HG02852 (cell line): ENCODE results near the gene EXOC6.

Experiments
- ATAC-seq: cut with Tn5 transposase; IDR thresholded peaks from one replicate; pipeline ENCODE4 v1.9.1; 2021; ENCODE audit warnings: mild to moderate bottlenecking, moderate library complexity; ENCODE audit not compliant: unreplicated experiment

Gene EXOC6

DNA sequence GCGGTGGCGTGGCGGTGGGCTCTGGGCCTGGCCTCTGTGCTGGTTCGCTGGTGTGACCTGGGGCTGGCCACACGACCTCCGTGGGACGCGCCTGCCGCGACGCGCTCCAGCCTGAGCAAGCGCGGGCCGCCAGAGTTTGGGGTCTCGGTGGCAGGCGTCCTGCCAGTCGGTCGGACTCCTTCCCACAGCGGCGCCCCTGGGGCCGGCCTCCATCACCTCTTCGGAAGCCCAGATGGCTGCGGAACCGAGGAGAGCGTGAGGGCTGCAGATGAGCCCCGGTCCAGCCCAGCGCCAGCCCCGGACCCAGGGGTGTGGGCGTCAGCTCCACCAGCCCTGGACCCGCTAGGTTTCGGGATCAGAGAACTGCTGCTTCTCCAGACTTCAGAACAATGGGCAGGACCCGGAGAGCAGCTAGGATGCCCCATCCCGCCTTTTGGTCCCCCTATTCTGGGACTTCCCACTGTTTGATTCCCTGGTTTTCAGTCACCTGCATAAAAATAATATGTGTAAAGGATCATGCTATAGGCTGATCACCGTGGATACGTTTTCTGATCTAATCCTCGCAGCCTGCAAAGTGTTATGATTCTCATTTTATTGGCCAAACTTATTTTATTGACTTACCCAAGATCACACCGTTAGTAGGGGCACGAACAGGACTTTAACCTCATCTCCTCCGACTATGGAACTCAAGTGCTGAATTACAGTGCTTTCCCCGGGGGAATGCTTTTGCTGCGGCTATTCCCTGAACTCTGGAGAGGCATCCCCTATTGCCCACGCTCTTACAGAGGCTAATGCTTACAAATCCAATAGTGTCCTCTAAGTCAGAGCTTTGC lies 215.0 kb downstream of the EXOC6 start:
- no peak for ATAC-seq

DNA sequence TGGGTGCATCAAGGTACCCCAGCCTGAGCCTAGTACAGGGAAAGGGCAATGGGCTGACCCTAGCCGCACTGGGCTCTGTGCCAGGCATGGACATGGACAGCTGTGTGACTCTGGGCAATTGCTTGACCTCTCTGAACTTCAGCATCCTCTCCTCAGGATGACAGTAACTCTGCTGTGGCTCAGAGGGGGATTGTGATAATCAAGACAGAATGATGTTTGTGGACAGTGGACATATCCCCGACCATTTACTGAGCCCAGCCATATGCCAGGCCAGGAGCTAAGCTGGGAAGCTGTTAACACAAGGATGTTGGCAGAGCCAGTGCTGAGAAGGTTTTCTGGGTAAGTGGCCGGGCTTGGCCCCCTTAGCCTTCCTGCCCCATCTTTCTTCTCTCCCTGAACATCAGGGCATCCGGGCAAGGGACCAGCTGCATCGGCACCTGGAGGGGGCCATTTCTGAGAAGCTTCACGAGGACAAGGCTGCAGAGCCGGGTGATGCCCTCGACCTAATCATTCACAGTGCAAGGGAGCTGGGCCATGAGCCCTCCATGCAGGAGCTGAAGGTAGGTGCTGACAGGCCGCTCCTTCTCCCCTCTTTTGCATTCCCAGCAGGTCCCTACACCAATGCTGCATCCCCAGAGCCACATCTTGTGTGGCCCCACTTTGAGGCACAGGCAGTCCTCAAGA lies 215.8 kb downstream of the EXOC6 start:
- ATAC-seq, result no peak

DNA sequence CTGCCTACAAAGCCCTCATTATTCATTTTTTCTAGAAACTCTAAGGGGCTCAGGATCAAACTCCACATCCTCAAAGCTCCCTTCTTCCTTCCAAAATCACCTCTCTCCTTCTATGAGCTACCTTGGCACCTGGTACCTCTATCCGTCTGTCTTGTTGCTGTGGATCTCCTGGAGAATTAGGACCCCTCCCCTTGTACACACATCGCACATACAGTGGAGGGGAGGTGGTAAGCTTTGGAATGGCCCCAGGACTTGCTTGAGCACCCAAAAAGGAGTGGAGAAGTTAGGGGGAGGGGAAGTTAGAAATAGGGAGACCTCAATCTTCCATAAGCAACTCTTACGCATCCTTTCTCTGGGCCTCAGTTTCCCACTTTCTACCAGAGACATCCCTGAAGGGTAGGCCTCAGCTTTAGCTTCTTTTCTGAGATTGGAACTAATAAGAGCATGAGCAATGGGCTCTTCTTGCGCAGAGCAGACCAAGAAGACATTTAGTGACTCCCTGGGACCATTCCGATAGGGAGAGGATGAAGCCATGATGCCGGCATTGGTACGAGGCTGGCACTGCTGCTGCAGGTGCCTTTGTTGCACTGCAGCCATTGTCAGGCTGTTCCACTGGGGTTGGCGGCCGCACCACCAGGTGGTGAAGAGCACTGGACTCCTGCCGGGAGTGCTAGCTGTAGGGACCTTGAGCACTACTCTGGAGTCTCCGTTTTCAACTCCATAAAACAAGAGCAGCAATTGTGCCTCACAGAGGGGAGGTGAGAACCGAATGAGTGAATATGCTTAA lies 216.7 kb downstream of the EXOC6 start:
- no peak for ATAC-seq

DNA sequence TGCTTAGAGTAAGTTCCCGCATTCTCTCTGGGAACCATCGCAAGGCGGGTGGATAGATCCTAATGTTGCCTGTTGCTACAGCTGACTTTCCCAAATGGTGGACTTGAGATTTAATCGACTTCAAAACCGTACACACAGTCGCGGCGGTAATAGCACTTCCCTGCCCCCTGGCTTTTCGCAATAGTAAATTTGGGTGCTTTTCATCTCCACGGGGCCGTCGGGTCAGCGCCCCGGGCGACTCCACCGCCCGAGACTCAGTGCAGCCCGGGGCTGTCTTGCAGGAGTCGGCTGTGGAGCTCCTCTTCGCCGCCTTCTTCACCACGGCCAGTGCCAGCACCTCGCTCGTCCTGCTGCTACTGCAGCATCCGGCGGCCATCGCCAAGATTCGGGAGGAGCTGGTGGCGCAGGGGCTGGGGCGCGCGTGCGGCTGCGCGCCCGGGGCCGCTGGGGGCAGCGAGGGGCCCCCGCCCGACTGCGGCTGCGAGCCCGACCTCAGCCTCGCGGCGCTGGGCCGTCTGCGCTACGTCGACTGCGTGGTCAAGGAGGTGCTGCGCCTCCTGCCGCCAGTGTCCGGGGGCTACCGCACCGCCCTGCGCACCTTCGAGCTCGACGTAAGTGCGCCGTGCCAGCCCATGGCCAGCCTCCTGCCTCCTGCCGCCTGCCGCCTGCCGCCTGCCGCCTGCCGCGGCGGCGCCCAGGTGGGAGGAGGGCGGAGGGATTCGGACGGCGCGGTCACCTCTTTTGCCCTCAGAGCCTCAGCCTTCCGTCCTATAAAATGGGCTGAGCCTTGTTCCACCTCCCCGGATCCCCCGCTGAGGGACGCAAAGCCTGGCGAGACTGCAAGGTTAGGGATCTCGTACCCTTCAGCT lies 217.6 kb downstream of the EXOC6 start:
- no peak for ATAC-seq

DNA sequence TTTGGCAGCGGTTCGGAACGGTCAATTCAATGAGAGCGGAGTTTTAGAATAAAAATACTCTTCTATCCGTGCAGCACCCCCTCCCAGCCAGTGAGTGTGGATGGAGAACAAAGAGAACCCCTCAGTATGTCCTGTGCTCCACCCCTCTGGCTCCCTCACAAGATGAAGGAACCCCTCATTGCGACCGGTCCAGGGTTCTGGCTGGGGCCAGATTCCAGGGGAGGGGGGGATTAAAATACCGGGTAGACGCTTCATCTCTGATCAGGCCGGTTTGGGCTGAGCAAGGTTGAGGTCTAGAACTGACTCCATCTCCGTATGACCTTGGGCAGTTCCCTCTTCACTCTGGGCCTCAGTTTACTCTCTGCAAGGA lies 218.2 kb downstream of the EXOC6 start:
- ATAC-seq, result no peak

DNA sequence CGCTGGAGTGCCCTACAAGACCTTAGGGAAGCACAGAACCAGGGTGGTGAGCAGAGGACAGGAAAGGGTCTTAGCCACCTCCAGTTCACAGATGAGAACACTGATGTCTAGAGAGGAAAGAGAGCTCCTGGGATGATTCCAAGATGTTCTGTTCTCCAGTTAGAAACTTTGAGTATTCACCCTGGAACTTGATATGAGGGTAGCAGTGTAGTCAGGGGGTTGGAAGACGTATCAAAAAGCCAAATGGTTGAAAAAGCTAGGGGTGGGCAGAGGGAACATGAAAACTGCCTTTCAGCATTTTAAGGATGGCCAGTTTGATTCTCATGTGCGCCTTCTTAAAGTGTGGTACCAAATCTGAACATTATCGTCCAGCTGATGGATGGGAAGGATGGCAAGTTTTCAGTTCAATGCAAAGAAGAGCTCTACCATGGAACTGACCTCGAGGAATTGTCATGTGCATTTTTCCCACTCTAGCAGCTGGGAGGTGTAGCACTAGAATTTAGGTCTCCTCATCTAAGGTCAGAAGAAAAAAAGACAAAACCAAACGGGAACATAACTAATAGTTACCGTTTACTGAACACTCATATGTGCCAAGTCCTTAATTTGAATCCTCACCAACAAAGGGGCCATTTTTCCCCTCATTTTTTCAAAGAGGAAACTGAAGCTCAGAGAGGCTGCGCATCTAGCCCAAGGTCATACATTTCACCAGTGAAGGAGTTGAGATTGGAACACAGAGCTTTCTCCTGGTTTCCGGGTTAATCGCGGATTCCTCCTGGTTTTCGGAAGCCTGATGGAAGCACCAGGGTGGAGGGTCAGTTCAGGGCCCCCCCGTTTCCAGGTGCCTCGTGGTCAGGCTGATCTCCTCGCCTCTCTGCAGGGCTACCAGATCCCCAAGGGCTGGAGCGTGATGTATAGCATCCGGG lies 219.4 kb downstream of the EXOC6 start:
- no peak for ATAC-seq

DNA sequence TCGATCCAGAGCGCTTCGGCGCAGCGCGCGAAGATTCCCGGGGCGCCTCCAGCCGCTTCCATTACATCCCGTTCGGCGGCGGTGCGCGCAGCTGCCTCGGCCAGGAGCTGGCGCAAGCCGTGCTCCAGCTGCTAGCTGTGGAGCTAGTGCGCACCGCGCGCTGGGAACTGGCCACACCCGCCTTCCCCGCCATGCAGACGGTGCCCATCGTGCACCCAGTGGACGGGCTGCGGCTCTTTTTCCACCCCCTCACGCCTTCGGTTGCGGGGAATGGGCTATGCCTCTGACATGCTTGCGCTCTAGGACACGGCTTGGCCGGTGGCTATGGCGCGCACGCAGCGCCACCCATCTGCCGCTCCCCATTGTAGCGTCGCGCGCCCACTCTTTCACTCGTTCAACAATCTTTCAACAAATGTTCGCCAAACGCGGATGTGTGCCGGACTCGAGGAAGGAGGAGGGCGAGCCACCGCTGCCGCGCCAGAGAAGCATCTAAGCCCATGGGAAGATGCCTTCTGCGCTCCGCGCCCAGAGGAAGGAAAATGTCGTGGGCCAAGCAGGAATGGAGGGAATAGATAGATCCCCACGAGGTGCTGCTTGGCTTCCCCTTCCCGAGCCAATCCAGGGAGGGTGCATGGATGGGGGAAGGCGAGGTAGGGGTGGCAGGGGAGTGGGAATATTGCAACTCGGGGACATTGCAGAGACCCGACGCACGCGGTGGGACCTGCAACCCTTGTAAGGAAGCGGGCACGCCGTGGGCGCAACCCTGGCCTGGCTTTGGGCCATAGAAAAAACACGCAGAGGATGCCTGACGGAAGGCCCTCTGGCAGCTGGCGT lies 220.3 kb downstream of the EXOC6 start:
- no peak for ATAC-seq

DNA sequence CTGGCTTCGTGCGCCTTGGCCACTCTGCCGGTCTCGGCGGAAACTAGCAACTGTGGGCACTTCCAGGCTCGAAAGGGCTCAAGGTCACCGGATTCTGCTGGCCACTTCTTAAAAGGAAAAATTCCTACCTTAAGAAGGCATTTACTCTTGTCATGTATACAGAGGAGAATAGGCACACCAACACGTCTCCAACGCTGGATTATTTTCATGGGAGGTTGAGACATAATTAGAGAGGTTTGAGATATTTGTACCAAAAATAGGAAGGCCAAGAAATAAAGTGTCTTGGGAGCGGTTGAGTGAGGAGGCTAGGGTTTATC lies 220.9 kb downstream of the EXOC6 start:
- no peak for ATAC-seq

DNA sequence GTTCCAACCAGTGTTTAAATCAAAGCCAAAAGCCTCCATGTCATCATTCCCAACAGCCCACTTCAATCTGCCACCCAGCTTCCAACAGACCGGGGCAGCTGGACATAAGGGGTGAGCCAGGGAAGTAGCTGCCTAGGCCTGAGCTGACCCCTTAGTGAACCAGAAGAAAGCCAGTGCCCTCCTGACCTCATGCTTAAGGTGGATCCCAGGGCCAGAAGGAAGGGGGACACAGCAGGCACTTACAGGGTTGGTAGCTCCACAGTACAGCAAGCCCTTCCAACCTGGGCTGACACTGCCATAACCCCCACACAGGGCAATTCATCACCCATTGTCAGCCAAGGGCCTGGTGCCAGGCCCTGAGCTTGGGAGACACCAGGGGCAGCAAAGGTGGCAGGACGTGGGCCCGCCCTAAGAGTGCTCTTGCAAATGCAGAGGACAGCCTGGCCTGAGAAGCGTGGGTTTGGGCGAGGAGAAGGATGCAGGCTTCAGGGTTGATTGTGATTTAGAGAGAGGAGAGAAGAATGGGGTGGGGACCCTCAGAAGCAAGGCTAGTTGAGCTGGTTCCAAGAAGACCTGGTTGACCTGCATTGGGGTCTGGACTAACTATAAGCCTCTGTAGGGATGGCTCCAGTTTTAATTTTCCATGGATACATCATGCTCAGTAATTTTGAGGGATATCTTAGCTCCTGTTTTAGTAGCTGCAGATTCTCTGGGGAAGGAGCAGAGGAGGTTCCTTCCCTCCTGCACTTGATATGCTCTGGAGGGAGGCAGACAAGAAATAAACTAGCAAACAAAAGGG lies 222.3 kb downstream of the EXOC6 start:
- ATAC-seq, result no peak

DNA sequence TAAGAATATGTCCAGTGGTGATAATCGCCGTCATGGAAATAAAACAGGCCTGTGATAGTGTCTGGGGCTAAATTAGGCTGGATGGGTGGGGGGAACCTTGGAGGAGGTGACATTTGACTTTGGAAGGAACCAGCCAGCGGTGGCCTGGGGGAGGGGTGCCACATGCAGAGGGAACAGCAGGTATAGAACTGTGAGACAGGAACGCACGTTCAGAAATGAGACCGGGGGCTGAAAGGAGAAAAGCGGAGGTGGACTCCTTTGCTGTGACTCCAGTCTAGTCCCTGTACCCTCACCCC lies 222.8 kb downstream of the EXOC6 start:
- ATAC-seq, result no peak

DNA sequence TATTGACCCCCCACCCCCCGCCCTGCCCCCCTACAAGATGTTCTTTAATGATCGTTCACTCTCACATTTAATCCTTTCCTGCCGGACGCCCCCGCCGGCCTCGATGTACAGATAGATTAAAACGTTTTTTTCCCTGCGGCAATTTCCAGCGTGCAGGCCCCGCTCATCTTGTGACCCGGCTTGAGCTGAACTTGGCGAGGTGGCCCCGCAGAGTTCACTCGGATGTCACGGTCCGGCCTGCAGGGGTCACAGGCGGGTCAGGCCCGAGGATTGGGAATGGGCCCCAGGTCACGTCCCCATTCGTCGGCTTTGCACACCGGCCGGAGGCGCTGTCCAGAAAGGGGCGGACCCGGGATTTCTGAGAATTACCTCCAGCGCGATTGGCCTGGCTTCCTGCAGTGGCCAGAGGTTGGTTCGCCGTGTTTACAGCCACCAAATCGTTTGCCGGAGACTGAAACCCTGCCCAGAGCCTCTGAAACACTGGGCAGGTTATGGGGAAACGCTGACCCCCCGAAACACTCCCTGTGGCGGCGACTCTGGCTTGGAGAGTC lies 223.4 kb downstream of the EXOC6 start:
- ATAC-seq, result no peak

DNA sequence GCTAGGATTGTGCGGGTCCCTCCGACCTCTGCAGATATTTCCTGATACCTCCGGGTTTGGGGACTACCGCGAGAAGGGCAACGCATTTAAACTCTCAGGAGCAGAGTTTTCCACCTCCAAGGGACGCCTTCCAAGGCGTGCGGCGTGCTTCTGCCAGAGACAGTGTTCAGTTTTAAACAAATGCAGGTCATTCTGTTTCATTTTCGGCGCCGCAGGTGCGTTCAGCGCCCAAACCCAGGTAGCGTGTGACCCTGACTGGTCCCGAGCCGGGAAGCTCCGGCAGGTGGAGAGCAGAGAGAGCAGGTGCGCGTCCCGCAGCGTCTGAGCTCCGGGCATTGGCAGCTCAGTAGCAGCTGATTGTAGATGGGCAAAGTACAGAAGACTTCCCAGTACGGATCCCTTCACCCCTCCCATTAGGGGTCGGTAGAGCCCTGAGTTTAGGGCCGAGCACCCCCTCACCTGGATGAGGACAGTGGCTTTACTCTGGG lies 223.9 kb downstream of the EXOC6 start:
- no peak for ATAC-seq

DNA sequence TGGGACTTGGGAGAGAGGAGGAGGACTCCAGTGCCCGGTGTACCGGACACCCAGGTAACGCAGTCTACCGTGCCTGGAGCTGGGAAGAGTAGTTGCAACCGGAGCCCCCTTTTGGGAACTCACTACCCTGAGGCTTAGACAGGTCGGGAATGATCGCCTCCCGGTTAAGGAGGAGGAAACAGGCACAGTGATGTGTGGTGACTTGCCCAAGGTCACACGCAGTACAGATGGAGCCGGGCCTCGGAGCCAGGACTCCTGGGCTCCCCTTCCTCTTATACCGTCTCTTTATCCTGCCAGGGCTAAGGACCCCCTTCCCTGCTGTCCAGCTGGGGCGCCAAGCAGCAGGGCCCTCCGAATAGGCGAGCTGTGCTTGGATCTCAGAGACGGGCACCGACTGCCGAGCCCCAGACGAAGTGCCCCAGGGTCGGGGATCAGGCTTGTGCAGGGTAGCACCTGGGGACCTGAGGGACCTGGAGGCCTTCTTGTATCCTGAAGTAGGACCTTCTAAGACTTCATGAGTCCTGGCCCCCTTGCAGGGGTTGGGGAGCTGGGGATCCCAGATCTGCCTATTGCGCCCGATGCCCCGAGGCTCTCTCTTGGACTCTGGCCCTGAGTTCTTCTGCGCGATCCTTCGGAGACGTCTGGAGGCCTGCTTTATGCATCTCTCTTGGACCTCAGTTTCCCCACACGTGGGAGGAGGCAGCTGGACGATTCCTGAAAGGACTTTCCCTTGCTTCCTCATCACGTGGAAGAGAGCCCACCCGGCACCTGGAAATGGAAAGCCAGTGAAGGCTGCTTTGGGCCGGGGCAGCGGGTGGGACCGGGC lies 224.6 kb downstream of the EXOC6 start:
- no peak for ATAC-seq

DNA sequence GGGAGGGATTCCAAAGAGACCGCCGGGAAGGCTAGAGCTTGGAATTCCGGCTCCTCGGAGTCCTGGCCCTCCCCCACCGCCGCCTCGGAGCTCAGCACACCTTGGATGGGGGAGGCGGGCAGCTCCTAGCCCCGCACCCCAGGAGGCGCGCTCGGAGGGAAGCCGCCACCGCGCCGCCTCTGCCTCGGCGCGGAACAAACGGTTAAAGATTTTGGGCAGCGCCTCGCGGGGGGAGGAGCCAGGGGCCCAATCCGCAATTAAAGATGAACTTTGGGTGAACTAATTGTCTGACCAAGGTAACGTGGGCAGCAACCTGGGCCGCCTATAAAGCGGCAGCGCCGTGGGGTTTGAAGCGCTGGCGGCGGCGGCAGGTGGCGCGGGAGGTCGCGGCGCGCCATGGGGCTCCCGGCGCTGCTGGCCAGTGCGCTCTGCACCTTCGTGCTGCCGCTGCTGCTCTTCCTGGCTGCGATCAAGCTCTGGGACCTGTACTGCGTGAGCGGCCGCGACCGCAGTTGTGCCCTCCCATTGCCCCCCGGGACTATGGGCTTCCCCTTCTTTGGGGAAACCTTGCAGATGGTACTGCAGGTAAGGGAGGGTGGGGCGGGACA lies 225.3 kb downstream of the EXOC6 start, which contains the start of gene CYP26A1:
Gene CYP26A1 (plus strand): TSS at position 355 of the 608 bp plus-strand sequence. CDS start 42 bp downstream, at position 397.
- no peak for ATAC-seq

DNA sequence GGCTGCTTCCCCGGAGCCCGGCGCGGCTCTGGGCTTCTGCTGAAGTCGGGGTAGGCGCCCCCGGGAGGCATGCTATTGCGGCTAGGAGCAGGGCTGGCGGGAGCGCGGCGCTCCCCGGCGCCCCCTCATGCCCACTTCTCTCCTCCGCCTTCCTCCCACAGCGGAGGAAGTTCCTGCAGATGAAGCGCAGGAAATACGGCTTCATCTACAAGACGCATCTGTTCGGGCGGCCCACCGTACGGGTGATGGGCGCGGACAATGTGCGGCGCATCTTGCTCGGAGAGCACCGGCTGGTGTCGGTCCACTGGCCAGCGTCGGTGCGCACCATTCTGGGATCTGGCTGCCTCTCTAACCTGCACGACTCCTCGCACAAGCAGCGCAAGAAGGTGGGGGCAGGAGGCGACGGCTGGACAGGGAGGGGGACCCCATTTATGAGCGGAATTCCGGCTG lies 225.9 kb downstream of the EXOC6 start:
- no peak for ATAC-seq

DNA sequence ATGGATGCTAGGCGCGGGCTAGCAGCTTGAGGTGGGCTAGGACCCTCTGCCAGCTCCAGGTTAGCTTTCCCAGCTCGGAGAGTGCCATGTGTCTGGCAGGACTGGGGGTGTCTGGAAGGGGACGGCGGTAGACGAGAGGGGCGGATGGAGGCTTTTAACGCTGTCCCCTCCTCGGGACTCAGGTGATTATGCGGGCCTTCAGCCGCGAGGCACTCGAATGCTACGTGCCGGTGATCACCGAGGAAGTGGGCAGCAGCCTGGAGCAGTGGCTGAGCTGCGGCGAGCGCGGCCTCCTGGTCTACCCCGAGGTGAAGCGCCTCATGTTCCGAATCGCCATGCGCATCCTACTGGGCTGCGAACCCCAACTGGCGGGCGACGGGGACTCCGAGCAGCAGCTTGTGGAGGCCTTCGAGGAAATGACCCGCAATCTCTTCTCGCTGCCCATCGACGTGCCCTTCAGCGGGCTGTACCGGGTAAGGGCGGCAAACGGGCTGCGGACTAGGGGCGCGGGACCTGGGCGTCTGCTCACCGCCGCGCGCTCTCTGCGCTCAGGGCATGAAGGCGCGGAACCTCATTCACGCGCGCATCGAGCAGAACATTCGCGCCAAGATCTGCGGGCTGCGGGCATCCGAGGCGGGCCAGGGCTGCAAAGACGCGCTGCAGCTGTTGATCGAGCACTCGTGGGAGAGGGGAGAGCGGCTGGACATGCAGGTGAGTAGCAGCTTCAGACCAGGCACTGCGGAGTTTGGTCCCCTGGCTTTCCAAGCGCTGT lies 226.5 kb downstream of the EXOC6 start:
- no peak for ATAC-seq
